Mesodermal cell (in vitro differentiated cells): ENCODE measurements around the gene NAMPT.
"Not testable (repeated sequence)": the region's sequence is repeated elsewhere in the genome, so short reads cannot be mapped to it uniquely, and the experiment has no call there.

Experiments used
- H3K27ac ChIP-seq: 2 replicates; pipeline ENCODE4 v1.7.0; 2013; ENCODE audit warnings: mild to moderate bottlenecking, low read depth, low read length, moderate library complexity; ENCODE audit not compliant: severe bottlenecking
- H3K36me3 ChIP-seq: 2 replicates; pipeline ENCODE4 v1.7.1; 2013; ENCODE audit warnings: mild to moderate bottlenecking, low read length, moderate library complexity; ENCODE audit not compliant: control insufficient read depth, insufficient read depth
- H3K4me1 ChIP-seq: one replicate; pipeline ENCODE4 v1.7.1; 2013; ENCODE audit warnings: mild to moderate bottlenecking, low read length; ENCODE audit not compliant: insufficient read depth, control insufficient read depth, poor library complexity, severe bottlenecking
- H3K4me3 ChIP-seq: 2 replicates; pipeline ENCODE4 v1.7.0; 2013; ENCODE audit warnings: low read length, control low read depth, mild to moderate bottlenecking; ENCODE audit not compliant: insufficient read depth, poor library complexity, severe bottlenecking; ENCODE audit errors: extremely low read depth
- H3K9me3 ChIP-seq: 2 replicates; pipeline ENCODE4 v1.7.1; 2013; ENCODE audit warnings: mild to moderate bottlenecking, low read length, moderate library complexity; ENCODE audit not compliant: control insufficient read depth
- WGBS, 2 experiments: methylation state at CpG; one replicate each; pipeline ENCODE4 v1.1.5; 2013; ENCODE audit warnings: missing lambda C conversion rate in 2 of 2; ENCODE audit not compliant: insufficient coverage in 2 of 2; 5-methylcytosine and 5-hydroxymethylcytosine counted together

Gene NAMPT

GRCh38 chr7:106208944-106209343 lies 75.8 kb downstream of the NAMPT start:
- H3K4me3 ChIP-seq, H3K36me3 ChIP-seq, H3K9me3 ChIP-seq, H3K27ac ChIP-seq, H3K4me1 ChIP-seq: not testable (repeated sequence)
- 92% methylated on average over 7 of the region's 7 CpGs; no CpG with 5 or more reads in 1 of the 2 experiments for WGBS, 2 experiments

GRCh38 chr7:106206826-106207541 lies 77.8 kb downstream of the NAMPT start:
- H3K27ac ChIP-seq = no peak overlapping the region
- H3K9me3 ChIP-seq = peaks cover 5% of the 10 kb centered on the region
- no peak overlapping the region for H3K4me3 ChIP-seq
- 82 to 92% methylated on average over 5 of the region's 7 CpGs for WGBS, 2 experiments
- H3K4me1 ChIP-seq = no peaks in the 10 kb centered on the region
- no peaks in the 10 kb centered on the region for H3K36me3 ChIP-seq

DNA sequence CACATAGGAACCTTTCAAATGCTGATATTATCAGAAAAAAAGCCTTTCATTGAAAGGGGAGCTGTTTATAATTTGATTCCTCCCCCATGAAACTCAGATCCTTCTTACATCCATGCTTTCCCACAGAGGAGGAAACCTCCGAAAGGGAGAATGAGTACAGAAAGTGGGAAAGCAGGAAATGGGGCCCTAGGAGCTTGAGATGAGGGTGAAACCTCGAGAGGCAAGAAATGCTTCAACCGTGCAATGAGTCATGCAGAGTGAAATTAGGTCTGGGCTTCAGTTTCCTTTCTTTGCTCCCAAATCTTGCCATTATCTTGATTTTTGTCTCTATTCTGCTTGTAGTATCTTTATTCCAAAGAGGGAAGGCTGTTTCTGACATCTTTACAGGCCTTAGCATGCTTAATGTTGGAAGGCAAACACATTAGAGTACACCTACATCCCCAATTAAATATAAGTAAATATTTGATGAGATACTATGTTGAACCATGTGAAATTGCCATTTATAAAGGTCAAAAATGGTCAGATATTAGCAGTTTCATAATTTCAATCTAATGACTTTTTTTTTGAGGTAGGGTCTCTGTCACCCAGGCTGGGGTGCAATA lies 79.1 kb downstream of the NAMPT start:
- Histone ChIP-seq H3K4me3 (no peak overlapping the region), H3K4me1 (no peaks in the 10 kb centered on the region), H3K27ac (no peak overlapping the region), H3K9me3 (peaks cover 5% of the 10 kb centered on the region), H3K36me3 (no peaks in the 10 kb centered on the region)
- 75 to 76% methylated on average over 3 of the region's 3 CpGs for WGBS, 2 experiments

DNA sequence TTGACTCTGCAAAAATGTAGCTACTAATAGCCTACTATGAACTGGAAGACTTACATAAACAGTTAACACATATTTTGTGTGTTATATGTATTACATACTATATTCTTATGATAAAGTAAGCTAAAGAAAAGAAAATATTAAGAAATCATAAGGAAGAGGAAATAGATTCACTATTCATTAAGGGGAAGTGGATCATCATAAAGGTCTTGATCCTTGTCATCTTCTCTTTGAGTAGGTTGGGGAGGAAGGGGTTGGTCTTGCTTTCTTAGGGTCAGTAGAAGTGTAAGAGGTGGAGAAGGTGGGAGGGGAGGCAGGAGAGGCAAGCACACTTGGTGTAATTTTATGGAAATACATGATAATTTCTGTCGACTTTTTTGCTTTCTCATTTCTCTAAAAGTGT lies 81.3 kb downstream of the NAMPT start:
- WGBS, 2 experiments = 71 to 86% methylated on average over 1 of the region's 1 CpG
- Histone ChIP-seq H3K4me1 (no peaks in the 10 kb centered on the region), H3K9me3 (peaks cover 5% of the 10 kb centered on the region), H3K36me3 (no peaks in the 10 kb centered on the region), H3K4me3 (no peak overlapping the region), H3K27ac (no peak overlapping the region)

DNA sequence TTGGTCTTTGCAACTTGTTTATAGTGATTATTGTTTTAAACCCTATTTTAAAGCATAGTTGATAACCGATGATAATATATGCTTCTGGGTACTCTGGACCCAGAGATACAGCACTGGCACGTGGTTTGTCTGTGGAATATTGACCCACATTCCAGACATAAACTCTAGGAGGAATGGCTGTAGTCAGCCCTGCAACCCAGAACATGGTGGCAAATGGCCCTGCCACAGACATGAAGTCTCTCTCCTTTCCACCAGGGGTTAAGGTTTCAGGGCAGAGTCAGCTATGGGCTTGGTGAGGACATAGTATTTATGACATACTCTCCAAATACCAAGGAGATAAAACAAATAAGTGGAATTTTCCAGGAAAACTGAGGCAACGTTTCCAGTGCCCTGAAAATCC lies 83.6 kb downstream of the NAMPT start:
- no peaks in the 10 kb centered on the region for H3K36me3 ChIP-seq
- no peak overlapping the region for H3K4me3 ChIP-seq
- no peak overlapping the region for H3K27ac ChIP-seq
- no peaks in the 10 kb centered on the region for H3K4me1 ChIP-seq
- no peaks in the 10 kb centered on the region for H3K9me3 ChIP-seq
- 80 to 100% methylated on average over 1 to 2 of the region's 3 CpGs for WGBS, 2 experiments

DNA sequence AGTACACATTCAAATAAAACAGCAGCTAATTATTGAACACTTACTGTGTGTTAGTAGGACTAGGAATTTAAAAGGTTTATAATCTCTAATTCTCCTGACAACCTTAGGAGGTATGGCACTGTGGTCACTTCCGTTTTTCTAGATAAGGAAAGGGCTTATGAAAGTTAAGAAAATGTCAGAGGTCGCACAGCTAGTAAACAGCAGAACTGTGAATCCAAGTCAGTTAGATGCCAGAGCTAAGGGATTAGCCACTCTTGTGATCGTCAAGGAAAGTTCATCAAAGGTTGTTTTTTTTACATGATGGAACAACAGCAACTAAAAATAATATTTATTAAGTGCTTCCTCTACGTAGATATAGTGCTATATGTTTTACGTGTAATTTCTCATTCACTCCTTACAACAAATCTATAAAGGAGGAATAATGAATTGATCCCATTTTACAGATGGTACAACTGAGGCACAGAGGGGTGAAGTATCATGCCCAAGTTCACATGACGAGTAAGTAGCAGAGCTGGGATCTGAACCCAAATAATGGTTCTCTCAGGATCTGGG lies 84.9 kb downstream of the NAMPT start:
- WGBS, 2 experiments = 82 to 100% methylated on average over 3 of the region's 6 CpGs
- no peaks in the 10 kb centered on the region for H3K4me1 ChIP-seq
- H3K4me3 ChIP-seq = no peak overlapping the region
- no peaks in the 10 kb centered on the region for H3K36me3 ChIP-seq
- H3K9me3 ChIP-seq = no peaks in the 10 kb centered on the region
- no peak overlapping the region for H3K27ac ChIP-seq

- Histone ChIP-seq H3K36me3 (no peaks in the 10 kb centered on the region), H3K4me3 (no peak overlapping the region), H3K9me3 (no peaks in the 10 kb centered on the region), H3K4me1 (no peaks in the 10 kb centered on the region), H3K27ac (no peak overlapping the region)
- no CpG with 5 or more reads among the region's 1 CpG for WGBS, 2 experiments
Measured at GRCh38 chr7:106199024-106199423, 85.8 kb downstream of the NAMPT start.
